HG03025 (cell line): ENCODE results near the gene ARRDC5.
"Not testable (repeated sequence)": the region's sequence is repeated elsewhere in the genome, so short reads cannot be mapped to it uniquely, and the experiment has no call there.

Source experiments
- ATAC-seq: cut with Tn5 transposase; IDR thresholded peaks from one replicate; pipeline ENCODE4 v1.9.1; 2021; ENCODE audit warnings: mild to moderate bottlenecking, moderate library complexity; ENCODE audit not compliant: unreplicated experiment, low FRiP score

ARRDC5 gene

GRCh38 chr19:4910594-4911281 lies 8.0 kb upstream of the ARRDC5 start:
- no peak for ATAC-seq

GRCh38 chr19:4909897-4910593 lies 7.3 kb upstream of the ARRDC5 start:
- ATAC-seq = peak; percentile 50

DNA sequence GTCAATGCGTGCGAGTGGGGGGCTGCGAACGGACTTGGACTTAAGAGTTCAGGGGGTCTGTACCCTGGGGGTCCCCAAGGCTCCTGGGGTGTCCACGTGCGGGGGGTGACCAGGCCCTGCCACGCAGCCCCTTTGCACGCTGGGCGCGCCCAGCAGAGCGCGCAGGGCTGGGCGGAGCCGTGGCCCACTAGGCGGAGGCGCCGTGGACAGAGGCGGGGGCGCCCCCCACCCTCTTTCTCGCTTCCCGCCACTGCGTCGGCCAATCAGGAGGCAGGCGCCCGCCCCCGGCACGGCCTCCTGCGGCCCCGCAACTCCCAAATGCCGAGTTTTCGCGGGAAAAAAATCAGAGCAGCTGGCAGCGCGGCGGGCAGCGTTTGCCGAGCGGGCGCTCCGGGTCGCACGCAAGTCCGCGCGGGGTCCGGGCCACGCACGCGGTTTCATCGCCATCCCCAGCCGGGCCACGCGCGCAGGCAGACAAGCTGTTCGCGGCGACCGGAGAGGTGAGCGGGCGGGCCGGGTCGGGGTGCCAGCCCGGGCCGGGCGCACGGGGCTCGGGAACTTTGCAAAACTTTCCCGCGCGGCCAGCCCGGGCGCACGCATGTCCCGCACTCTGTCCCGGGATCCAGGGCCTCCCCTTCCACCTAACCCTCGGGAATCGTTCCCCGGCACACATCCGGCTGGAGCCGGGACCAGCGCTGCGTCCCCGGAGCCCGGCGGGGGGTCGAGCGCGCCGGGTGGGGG lies 6.6 kb upstream of the ARRDC5 start, which contains the start of gene UHRF1:
TSS of gene UHRF1 (plus strand) at position 346 of the 741 bp plus-strand sequence. CDS start 1,385 bp downstream, outside the sequence.
- no peak for ATAC-seq

DNA sequence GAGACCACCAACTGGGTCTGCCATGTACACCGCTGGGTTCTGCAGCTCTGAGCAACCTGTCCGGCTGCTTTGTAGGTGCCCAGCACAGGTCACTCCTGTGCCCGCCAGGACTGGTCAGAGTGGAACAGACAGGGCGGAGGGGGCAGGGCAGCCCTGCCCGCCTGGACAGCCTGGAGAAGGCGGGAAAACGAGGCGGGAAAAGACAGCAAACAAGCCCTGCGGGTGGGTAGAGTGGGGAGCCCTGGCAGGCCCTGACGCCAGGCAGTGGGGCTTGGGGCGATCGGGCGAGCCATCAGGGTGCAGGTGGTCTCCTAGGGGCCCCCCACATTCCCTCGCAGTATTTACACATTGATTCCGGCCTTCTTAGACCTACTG lies 6.1 kb upstream of the ARRDC5 start:
- no peak for ATAC-seq

GRCh38 chr19:4908360-4908759 lies 5.7 kb upstream of the ARRDC5 start:
- ATAC-seq = no peak

DNA sequence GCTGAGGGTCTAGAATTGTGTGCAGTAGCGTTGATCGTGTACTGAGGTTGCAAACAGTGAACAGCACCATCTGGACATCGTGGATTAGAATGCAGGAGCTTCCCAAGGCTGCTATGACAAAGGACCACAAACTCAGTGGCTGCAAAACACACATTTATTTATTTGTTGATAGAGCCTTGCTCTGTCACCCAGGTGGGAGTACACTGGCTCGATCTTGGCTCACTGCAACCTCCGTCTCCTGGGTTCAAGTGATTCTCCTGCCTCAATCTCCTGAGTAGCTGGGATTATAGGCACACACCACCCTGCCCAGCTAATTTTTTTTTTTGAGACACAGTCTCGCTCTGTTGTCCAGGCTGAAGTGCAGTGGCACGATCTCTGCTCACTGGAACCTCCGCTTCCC lies 4.3 kb upstream of the ARRDC5 start:
- ATAC-seq = no peak

DNA sequence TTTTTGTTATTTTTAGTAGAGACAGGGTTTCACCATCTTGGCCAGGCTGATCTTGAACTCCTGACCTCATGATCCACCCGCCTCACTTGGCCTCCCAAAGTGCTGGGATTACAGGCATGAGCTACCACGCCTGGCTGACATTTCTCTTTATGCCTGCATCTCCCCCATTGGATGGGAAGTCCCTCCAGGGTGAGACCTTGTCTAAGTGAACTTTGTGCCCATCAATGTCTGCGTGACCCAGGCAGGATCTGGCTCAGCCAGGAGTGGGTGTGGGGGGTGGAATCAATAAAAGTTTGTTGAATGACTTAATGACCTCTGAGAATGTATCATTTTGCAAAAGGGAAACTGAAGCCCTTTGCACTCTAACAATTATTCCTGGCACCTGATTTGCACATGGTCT lies 1.8 kb upstream of the ARRDC5 start:
- no peak for ATAC-seq

DNA sequence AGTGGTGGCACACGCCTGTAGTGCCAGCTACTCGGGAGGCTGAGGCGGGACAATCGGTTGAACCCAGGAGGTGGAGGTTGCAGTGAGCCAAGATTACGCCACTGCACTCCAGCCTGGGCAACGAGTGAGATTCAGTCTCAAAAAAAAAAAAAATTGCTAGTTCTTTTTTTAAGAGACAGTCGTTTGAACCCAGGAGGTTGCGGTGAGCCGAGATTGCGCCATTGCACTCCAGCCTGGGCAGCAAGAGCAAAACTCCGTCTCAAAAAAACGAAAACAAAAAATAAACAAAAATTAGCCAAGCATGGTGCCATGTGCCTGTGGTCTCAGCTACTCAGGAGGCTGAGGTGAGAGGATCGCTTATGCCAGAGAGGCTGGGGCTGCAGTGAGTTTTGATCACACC lies 1.8 kb downstream of the ARRDC5 start:
- not testable (repeated sequence) for ATAC-seq

DNA sequence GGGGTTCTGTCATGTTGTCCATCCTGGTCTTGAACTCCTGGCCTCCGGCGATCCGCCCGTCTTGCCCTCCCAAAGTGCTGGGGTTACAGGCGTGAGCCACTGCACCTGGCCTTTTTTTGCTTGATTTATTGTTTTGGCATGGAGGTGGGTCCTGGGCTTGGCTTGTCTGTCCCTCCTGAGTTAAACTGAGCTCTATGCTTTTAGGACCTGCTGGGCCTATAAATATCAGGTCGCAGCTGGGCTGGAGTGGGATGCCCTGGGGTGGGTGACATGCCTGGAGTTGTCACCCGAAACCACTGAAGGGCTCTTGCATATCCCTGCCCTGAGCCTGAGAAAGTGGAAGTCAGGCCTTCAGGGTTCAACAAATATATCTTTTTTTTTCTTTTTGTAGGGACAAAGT lies 5.5 kb downstream of the ARRDC5 start:
- no peak for ATAC-seq

DNA sequence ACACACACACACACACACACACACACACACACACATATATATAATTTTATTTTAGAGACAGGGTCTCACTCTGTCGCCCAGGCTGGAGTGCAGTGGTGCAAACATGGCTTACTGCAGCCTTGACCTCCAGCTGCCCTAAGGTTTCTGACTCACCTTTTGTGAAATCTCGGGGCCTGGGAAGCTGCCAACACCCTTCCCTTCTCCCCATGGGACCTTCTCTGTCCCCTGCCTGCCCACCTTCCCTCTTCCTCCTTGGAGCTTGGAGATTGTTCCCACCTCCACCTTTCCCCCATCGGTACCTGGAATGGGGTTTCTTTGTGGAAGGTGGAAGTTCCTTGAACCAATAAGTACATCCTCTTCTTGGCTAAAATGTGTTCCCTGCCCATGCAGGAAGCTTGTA lies 6.3 kb downstream of the ARRDC5 start:
- no peak for ATAC-seq

DNA sequence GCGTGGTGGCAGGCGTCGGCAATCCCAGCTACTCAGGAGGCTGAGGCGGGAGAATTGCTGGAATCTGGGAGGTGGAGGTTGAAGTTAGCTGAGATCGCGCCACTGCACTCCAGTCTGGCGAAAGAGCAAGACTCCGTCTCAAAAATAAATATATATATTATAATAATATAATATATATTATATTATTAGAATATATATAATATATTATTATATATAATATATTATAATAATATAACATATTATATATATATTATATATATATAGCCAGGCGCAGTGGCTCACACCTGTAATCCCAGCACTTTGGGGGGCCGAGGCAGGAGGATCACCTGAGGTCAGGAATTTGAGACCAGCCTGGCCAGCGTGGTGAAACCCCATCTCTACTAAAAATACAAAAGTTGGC lies 9.7 kb downstream of the ARRDC5 start:
- ATAC-seq = not testable (repeated sequence)

DNA sequence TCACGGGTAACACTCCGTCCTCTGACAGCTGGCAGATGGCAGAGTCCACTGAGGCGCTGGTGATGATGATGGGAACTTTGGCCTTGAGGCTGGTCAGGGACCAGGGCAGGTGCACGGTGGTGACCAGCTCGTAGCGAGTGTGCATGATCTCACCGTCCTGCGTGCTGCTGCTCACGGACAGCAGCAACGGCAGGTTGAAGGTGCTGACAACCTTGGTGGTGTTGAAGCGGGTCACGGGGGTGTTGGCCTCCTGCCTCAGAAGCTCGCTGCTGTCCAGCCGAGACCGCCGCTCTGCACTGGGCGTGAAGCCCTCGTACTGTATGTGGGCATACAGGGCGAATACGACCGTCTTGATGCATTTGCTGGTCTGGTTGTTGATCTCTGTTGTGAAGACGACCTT lies 11.6 kb downstream of the ARRDC5 start:
- ATAC-seq = no peak

DNA sequence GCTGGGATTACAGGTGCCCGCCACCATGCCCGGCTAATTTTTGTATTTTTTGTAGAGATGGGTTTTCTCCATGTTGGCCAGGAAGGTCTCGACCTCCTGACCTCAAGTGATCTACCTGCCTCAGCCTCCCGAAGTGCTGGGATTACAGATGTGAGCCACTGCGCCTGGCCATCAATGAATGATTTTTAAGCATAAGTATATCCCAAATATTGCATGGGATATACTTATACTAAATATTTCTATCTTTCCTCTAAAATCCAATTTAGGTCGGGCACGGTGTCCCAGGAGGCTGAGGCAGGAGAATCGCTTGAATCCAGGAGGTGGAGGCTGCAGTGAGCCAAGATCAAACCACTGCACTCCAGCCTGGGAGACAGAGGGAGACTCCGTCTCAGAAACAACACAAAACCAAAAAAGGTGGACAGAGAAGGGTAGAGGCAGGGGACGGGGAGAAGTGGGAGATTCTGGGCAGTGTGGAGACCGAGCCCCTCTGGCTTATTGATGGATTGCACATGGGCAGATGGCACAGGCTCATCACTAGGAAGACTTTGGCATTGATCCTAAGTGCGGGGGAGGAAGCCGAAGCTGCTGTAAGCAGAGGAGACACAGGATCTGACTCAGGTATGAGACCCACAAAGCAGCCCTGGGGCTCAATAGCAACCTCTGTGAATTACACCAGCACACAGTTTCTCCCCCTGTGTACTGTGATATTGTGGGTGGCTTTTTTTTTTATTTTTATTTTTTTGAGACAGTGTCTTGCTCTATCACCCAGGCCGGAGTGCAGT lies 13.5 kb downstream of the ARRDC5 start:
- ATAC-seq = no peak

GRCh38 chr19:4887803-4888202 lies 14.9 kb downstream of the ARRDC5 start:
- not testable (repeated sequence) for ATAC-seq

GRCh38 chr19:4884993-4885392 lies 17.7 kb downstream of the ARRDC5 start:
- not testable (repeated sequence) for ATAC-seq

DNA sequence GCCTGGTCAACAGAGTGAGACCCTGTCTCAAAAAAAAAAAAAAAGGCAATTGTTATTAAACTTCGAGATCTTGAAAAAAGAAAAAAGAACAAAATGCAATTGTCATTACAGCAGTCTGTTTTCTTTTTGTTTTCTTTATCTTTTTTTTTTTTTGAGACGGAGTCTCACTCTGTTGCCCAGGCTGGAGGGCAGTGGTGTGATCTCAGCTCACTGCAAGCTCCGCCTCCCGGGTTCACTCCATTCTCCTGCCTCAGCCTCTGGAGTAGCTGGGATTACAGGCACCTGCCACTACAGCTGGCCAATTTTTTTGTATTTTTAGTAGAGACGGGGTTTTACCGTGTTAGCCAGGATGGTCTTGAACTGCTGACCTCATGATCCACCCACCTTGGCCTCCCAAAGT lies 19.8 kb downstream of the ARRDC5 start:
- ATAC-seq = not testable (repeated sequence)

GRCh38 chr19:4879041-4879440 lies 23.7 kb downstream of the ARRDC5 start:
- no peak for ATAC-seq

- ATAC-seq = no peak
Measured at GRCh38 chr19:4878491-4878968, 24.2 kb downstream of the ARRDC5 start.

DNA sequence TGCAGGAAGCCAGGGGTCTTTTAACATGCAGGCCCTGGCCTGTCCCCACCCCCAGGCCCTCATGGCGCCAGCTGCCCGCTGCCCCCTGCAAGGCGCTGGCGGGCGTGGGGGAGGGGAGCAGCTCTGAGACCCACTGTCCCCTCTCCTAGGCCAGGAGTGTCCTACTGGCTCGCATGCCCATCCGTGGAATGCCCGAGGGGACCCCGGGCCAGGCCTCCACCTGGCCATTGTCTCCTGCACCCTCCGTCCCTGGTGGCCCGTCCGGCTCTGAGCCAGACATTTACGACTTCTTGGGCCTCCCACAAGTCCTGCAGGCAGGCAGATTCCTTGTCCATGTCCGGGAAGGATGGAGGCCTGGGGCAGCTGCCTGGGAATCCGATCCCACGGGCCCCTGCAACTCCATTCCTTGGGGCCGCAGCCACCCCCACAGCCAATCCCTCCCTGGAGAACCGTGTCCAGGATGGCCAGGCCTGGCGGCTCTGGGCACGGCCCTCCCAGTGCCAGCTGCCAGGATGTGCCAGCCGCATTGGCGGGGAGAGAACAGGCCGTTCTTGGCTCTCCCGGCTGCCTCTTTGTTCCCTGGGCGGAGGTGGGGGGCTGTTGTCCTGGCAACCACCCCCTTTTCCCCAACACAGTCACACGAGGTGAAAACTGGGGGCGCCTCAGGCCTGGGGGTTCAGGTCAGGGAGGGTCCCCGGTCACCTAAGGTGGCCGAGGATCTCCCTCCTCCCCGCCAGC lies 24.8 kb downstream of the ARRDC5 start:
- no peak for ATAC-seq

DNA sequence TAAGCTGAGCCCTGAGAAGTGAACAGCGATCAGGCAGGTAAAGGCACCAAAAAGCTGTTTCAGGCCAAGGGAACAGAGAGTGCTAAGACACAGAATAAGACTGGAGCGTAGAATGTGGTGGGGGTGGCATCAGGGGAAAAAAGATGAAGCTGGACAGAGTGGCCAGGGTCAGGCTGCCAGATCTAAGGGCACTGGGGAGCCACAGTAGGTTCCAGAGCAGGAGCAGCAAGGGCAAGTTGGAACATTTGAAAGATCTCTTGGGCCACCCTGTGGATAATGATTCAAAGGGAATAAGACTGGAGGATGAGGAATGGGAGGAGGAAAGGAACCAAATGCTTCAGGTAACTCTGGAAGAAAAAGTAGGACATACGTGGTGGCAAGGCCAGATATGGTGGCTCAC lies 28.8 kb downstream of the ARRDC5 start:
- ATAC-seq = no peak
